Neural progenitor cell (in vitro differentiated cells): ENCODE measurements around the gene SWAP70. TPM values are rescaled to one million over a fixed set of nuclear protein-coding genes. Genes with fewer than 3 reads are reported as not detected.

ENCODE experiments used
- DNase-seq: peaks from one replicate; pipeline ENCODE4 v3.0.0-alpha.2; 2016; ENCODE audit warnings: low spot score
- H2AFZ ChIP-seq: fragments of 200-600 bp; sonication (generic); replicated peaks from 2 replicates; pipeline ENCODE4 v1.6.1; 2016; ENCODE audit warnings: antibody characterized with exemption
- H3F3A ChIP-seq: fragments of 200-600 bp; sonication (generic); 2 replicates; pipeline ENCODE4 v1.6.1; 2016; ENCODE audit warnings: antibody characterized with exemption, low read depth
- H3K27ac ChIP-seq: fragments of 200-600 bp; sonication (generic); 2 replicates; pipeline ENCODE4 v1.5.1; 2016; ENCODE audit warnings: mild to moderate bottlenecking
- H3K27me3 ChIP-seq: fragments of 200-600 bp; sonication (generic); 2 replicates; pipeline ENCODE4 v1.6.1; 2016; ENCODE audit warnings: mild to moderate bottlenecking, moderate library complexity
- H3K36me3 ChIP-seq: fragments of 200-600 bp; sonication (generic); 2 replicates; pipeline ENCODE4 v1.5.1; 2016
- H3K4me1 ChIP-seq: fragments of 200-600 bp; sonication (generic); 2 replicates; pipeline ENCODE4 v1.6.1; 2016; ENCODE audit warnings: mixed run types
- H3K4me2 ChIP-seq: fragments of 200-600 bp; sonication (generic); 2 replicates; pipeline ENCODE4 v1.6.1; 2016
- H3K4me3 ChIP-seq: fragments of 200-600 bp; sonication (generic); 2 replicates; pipeline ENCODE4 v1.5.1; 2016
- H3K79me2 ChIP-seq: fragments of 200-600 bp; sonication (generic); 2 replicates; pipeline ENCODE4 v1.6.1; 2016; ENCODE audit warnings: low read depth
- H3K9ac ChIP-seq: fragments of 200-600 bp; sonication (generic); 2 replicates; pipeline ENCODE4 v1.6.1; 2016
- H3K9me3 ChIP-seq: fragments of 200-600 bp; sonication (generic); 2 replicates; pipeline ENCODE4 v1.5.1; 2016; ENCODE audit warnings: low read depth
- H4K20me1 ChIP-seq: fragments of 200-600 bp; sonication (generic); 2 replicates; pipeline ENCODE4 v1.6.1; 2016; ENCODE audit warnings: low read depth
- H3K27ac Mint-ChIP-seq: 3 replicates; pipeline ENCODE4 v1.8.0; 2021; ENCODE audit warnings: mixed read lengths
- H3K27me3 Mint-ChIP-seq: 2 replicates; pipeline ENCODE4 v1.8.0; 2022; ENCODE audit warnings: low read depth, mild to moderate bottlenecking, inconsistent platforms, moderate library complexity, mixed read lengths; ENCODE audit not compliant: insufficient read depth
- H3K36me3 Mint-ChIP-seq: 3 replicates; pipeline ENCODE4 v1.8.0; 2021; ENCODE audit warnings: mixed read lengths
- H3K4me1 Mint-ChIP-seq: 3 replicates; pipeline ENCODE4 v1.8.0; 2021; ENCODE audit warnings: mixed read lengths
- H3K4me3 Mint-ChIP-seq: 3 replicates; pipeline ENCODE4 v1.8.0; 2021; ENCODE audit warnings: mild to moderate bottlenecking, moderate library complexity, mixed read lengths
- H3K9me3 Mint-ChIP-seq: 3 replicates; pipeline ENCODE4 v1.8.0; 2020; ENCODE audit warnings: mixed read lengths
- EZH2 ChIP-seq: fragments of 200-600 bp; sonication (generic); IDR thresholded peaks from 2 replicates; pipeline ENCODE4 v1.6.1; 2017; ENCODE audit warnings: antibody characterized with exemption, mild to moderate bottlenecking, moderate library complexity
- EZH2phosphoT487 ChIP-seq: fragments of 200-600 bp; sonication (generic); IDR thresholded peaks from 2 replicates; pipeline ENCODE4 v1.6.1; 2017; ENCODE audit warnings: antibody characterized with exemption
- total RNA-seq: library from RNA; depleted of rRNA; stranded (reverse); fragments of >200 nt; gene quantifications from 2 replicates; pipeline ENCODE4 v1.2.3, GENCODE V29; 2015; ENCODE audit warnings: low replicate concordance
- TF ChIP-seq, protein P1 (sequence below): fragments of 200-600 bp; sonication (generic); IDR thresholded peaks from 2 replicates; pipeline ENCODE4 v1.5.1; 2017; ENCODE audit warnings: antibody characterized with exemption, mild to moderate bottlenecking

SWAP70 gene
- total RNA-seq, 1 donor from 2014 or later = 25.5 TPM

GRCh38 chr11:9681583-9682372 lies 17.9 kb downstream of the SWAP70 start:
- Histone ChIP-seq H3K9me3 (no peaks in the 10 kb centered on the region), H3K36me3 (peaks cover 4% of the 10 kb centered on the region), H3K4me2 (no peak overlapping the region), H3K4me3 (no peak overlapping the region), H3K9ac (no peak overlapping the region), H3F3A (peaks cover 8% of the 10 kb centered on the region), H3K27ac (no peak overlapping the region), H3K27me3 (no peaks in the 10 kb centered on the region), H2AFZ (no peak overlapping the region), H3K79me2 (peaks cover 90% of the 10 kb centered on the region), H3K4me1 (peaks cover 19% of the 10 kb centered on the region), H4K20me1 (peaks cover 2% of the 10 kb centered on the region)
- Mint-ChIP-seq H3K36me3 (peaks cover 8% of the 10 kb centered on the region), H3K27ac (no peak overlapping the region), H3K9me3 (peaks cover 3% of the 10 kb centered on the region), H3K27me3 (no peaks in the 10 kb centered on the region), H3K4me3 (no peak overlapping the region), H3K4me1 (peaks cover 2% of the 10 kb centered on the region)
- TF ChIP-seq EZH2 = no peak
- TF ChIP-seq, protein P1, sequence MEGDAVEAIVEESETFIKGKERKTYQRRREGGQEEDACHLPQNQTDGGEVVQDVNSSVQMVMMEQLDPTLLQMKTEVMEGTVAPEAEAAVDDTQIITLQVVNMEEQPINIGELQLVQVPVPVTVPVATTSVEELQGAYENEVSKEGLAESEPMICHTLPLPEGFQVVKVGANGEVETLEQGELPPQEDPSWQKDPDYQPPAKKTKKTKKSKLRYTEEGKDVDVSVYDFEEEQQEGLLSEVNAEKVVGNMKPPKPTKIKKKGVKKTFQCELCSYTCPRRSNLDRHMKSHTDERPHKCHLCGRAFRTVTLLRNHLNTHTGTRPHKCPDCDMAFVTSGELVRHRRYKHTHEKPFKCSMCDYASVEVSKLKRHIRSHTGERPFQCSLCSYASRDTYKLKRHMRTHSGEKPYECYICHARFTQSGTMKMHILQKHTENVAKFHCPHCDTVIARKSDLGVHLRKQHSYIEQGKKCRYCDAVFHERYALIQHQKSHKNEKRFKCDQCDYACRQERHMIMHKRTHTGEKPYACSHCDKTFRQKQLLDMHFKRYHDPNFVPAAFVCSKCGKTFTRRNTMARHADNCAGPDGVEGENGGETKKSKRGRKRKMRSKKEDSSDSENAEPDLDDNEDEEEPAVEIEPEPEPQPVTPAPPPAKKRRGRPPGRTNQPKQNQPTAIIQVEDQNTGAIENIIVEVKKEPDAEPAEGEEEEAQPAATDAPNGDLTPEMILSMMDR = no peak
- no peak for DNase-seq

GRCh38 chr11:9687711-9688477 lies 24.0 kb downstream of the SWAP70 start:
- H2AFZ ChIP-seq = no peak overlapping the region
- TF ChIP-seq EZH2phosphoT487 = no peak
- TF ChIP-seq, protein P1 = no peak
- TF ChIP-seq EZH2 = no peak
- H3K36me3 Mint-ChIP-seq = peaks cover 3% of the 10 kb centered on the region
- no peaks in the 10 kb centered on the region for H3K27me3 ChIP-seq
- H3K9ac ChIP-seq = no peak overlapping the region
- H4K20me1 ChIP-seq = peaks cover 21% of the 10 kb centered on the region
- H3K9me3 Mint-ChIP-seq = no peaks in the 10 kb centered on the region
- H3K79me2 ChIP-seq = peaks cover 72% of the 10 kb centered on the region
- no peak overlapping the region for H3K4me3 Mint-ChIP-seq
- DNase-seq = no peak
- H3K27ac ChIP-seq = peak overlapping the region; percentile 57
- H3K4me1 Mint-ChIP-seq = no peaks in the 10 kb centered on the region
- H3K4me1 ChIP-seq = peaks cover 25% of the 10 kb centered on the region
- H3K27ac Mint-ChIP-seq = no peak overlapping the region
- peak overlapping the region; percentile 42 for H3K4me2 ChIP-seq
- no peaks in the 10 kb centered on the region for H3K27me3 Mint-ChIP-seq
- peaks cover 30% of the 10 kb centered on the region for H3F3A ChIP-seq
- no peaks in the 10 kb centered on the region for H3K36me3 ChIP-seq
- H3K9me3 ChIP-seq = no peaks in the 10 kb centered on the region
- no peak overlapping the region for H3K4me3 ChIP-seq

- Mint-ChIP-seq H3K4me1 (no peaks in the 10 kb centered on the region), H3K4me3 (no peak overlapping the region), H3K27ac (no peak overlapping the region), H3K36me3 (peaks cover 3% of the 10 kb centered on the region), H3K27me3 (no peaks in the 10 kb centered on the region), H3K9me3 (no peaks in the 10 kb centered on the region)
- Histone ChIP-seq H3K9ac (no peak overlapping the region), H4K20me1 (peaks cover 21% of the 10 kb centered on the region), H3K27me3 (no peaks in the 10 kb centered on the region), H3K4me2 (peak overlapping the region; percentile 42), H3K79me2 (peaks cover 70% of the 10 kb centered on the region), H3F3A (peaks cover 30% of the 10 kb centered on the region), H3K4me1 (peaks cover 31% of the 10 kb centered on the region), H3K27ac (peak overlapping the region; percentile 57), H3K36me3 (no peaks in the 10 kb centered on the region), H3K4me3 (no peak overlapping the region), H2AFZ (no peak overlapping the region), H3K9me3 (no peaks in the 10 kb centered on the region)
- peak; percentile 52 for DNase-seq
- TF ChIP-seq, protein P1 = no peak
- no peak for TF ChIP-seq EZH2phosphoT487
- no peak for TF ChIP-seq EZH2
Measured at GRCh38 chr11:9688716-9689511, 25.0 kb downstream of the SWAP70 start.
